ENCODE results near the gene TMEM109.

TMEM109 gene

DNA sequence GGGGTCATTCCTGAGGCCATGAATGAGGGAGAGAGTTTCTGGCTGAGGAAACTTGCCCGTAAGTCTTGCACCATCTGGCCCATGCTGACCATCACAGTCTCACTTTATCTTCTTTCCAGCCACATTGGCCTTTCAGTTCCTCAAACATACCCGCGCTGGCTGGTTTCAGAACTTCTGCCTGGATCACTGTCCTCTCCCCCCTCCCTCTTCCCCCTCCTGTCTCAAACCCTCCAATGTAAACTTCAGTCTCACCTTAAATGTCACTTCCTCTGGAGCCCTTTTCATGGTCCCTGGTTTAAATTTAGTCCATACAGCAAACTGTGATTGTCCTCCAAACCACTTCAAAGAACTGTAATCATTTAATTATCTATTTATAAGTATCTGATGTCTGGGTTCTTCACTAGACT lies 3.7 kb upstream of the TMEM109 start:
- DNase-seq (ENCODE audit: low read depth, low spot score): no peak

DNA sequence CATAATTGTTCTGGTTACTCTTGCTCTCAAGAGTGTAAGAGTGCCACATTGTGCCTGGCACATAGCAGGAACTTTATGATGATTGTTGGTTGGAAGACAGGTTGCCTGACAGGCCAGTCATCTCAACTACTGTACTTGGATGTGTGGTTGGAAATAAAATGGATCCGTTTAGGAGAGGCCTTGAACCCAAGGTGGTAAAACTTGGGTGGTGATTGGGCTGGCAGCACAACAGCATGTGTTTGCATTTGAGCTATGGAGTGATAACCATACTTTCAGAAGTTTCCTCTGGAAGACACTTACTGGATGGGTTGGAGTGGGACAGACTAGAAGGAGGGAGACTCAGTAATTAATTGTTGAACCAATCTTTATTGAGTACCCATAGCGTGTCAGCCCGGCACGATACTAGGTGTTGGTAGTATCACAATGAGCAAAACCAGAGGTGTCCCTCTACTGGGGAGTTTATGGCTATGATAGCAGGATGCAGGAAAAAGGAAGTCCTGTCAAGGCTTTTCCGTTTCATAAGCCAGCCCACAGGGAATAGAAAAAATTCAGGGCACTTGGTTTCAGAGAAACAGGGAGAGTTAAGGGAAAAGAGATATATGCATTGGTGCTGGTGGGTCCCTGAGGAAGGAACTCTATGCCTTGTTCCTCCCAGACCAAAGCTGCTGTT lies 3.1 kb upstream of the TMEM109 start:
- no peak for DNase-seq (ENCODE audit: low read depth, low spot score)

DNA sequence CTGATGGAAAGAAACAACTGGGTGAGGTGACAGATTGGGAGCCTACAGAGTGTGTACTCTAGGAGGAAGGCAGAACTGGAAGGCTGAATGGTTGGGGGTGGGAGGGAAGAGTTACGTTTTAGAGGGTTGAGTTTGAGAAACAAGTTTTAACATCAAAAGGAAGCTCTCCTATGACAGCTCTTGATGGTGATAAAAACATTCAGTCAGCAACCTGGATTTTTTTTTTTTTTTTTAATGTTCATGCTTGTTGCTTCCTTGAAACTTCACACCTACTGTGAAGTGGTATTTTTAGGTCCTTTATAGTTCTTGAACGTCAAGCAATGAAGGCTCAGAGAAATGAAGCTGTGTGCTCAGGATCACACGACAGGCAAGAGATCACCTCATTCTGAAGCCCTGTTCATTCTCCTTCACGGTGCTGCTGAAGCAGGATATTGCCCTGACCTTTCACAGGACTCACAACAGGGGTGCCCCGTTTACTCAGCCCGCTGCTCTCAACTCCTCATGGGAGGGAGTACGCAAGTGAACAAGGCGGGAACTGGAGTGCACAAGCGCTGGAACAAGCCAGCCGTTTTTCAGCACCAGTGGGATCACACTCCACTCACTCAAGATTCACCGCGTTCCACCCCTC lies 1.6 kb upstream of the TMEM109 start:
- DNase-seq (ENCODE audit: low read depth, low spot score): no peak

DNA sequence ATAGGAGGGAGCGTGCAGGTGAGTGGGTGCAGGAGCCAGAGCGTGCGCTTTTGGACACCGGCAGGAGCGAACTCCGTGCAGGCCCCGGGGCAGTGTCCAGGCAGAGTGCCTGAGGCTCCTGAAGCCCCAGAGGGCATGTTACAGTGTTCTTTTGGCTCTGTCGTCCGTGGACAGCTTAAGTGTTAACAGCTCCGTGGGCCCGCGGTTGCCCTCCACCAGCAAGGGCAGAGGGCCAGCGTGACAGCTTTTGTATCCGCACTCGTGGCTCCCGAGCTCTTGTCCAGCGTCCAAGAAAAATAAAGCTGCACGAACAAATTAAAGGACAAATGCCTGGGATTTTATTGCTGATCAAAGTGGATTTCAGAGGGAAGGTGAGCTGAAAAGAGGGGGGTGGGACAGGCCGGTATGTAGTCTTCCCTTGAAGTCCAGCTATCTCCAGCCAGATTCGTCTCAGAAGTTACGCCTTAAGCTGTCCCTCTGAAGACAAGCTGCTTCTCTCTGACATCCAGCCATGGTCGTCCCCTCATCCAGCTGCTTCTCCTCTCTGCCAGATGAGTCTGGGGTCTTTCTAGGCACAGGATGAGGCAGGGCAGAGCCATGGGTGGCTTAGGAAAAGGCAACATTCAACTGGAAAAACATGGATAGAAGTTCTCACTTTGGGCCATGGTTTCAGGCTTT lies 968 bp upstream of the TMEM109 start:
- no peak for DNase-seq (ENCODE audit: low read depth, low spot score)

DNA sequence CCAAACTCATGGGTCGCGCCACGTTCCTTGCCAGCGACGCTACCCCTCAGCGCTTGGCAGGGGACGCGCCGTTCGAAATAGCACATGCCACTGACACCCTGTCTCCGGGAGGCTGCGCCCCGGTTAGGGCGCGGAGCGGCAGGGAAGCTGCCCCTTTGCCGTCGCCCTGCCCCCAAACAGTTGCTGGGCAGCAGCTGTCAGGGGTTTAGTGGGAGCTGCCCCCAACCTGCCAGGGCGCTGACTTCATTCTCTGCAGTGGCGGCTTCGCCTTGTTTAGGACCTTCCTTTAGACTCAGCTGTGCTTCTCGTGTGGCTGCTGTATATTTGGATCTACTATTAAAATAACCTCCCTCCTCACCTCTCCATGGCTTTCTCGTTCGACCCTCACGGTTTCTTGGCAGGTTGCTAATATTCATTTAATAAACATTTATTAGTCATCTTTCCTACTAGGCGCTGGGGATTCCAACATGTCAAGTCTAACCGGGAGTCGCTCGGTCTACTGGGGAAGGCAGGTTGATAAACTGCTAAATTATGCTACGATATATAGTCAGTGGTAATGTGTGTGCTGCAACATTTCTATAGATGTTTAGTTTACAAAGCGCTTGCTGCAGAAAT lies 782 bp downstream of the TMEM109 start:
- no peak for DNase-seq (ENCODE audit: low read depth, low spot score)

DNA sequence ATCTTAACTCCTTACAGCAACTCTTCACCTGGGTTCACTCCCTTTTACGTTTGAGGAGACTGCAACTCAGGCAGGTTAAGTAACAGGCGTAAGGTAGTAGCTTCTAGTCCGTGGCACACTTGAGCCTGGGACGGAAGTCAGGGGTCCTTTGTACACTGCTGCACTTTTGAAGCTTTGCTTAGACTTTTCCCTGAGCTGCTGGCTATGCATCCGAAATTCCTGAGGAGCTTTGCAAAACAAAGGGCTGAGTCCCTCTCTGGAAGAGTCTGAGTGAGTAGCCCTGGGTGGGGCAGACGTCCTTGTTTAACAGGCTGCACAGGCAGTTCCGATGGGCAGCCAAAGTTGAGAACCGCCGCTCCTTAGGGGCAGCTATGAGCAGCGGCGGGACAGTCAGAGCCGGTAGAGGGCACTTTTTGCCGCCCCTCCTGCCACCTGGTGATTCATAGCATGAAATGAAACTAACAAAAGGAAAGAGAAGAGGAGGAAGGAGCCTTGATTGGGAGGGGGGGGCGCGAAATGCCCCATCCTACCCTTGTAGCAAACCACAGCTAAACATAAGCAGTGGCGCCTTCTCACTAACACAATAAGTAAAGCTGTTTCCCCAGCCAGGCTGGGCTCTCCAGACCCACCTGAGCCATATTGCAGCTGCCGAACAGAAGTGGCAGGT lies 1.4 kb downstream of the TMEM109 start:
- DNase-seq (ENCODE audit: low read depth, low spot score): peak; percentile 59

DNA sequence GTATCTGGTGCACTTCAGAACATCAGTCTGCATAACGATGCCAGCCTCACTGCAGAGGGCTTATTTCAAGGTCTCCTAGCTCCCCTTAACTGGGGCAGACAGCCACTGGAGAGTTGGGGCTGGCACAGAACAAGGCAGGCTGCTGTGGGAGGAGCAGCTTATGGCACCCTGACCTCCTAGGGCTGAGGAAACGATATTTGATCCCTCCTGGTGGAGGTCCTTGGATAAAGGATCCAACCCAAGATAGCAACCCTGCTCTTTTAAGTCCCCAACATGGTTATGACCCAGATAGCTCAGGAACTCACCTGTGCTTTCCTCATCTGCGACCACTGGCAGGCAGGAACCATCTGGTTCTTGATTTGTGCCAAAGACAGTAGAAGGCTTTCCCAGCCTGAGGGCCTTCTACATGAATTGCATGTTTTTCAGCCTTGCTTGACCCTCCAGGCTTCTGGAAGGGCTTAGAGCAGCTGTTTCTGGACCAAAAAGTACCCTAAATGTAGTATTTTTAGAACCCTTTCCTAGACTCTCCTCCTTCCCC lies 2.8 kb downstream of the TMEM109 start:
- DNase-seq (ENCODE audit: low read depth, low spot score): no peak

DNA sequence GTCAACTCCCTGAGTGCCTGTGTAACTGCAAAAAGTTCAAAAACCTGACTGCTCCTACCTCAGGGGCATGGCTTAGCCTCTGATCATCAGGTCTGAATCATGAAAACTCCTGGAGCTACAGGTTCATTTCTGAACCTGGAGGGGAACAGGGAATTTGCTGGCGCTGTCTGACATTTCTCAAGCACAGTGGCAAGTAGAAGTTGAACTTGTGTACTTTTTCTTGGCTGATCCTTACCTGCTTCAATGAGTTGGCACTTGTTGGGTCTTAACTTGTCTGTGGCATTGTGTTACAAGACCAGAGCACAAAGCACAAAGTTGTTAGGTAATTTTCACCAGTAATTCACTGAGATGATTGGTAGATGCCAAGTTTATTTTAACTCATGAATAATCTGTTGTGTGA lies 3.3 kb downstream of the TMEM109 start:
- no peak for DNase-seq (ENCODE audit: low read depth, low spot score)

DNA sequence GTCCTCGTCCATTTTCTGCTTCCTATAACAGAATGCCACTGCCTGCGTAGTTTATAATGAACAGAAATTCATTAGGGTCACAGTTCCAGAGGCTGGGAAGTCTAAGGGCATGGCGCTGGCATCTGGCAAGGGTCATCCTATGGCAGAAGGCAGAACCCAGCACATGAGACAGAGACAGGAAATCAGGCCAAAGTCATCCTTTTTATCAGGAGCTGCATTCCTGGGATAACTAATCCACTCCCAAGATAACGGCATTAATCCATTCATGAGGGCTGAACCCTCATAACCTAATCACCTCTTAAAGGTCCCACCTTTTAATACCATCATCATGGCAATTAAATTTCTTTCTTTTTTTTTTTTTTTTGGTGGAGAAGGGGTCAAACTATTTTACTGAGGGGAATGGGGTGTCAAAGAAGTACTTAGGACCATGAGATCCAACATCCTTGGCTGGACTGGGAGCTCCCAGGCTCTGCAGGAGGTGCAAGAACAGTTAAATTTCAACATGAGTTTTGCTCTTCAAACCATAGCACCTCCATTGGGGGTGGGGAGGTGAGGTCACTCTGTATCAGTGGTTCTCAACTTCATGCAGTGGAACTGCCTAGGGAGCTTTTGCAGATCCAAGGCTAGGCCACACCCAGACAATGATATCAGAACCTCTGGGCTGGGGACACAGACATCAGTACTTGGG lies 4.4 kb downstream of the TMEM109 start:
- no peak for DNase-seq (ENCODE audit: low read depth, low spot score)

DNA sequence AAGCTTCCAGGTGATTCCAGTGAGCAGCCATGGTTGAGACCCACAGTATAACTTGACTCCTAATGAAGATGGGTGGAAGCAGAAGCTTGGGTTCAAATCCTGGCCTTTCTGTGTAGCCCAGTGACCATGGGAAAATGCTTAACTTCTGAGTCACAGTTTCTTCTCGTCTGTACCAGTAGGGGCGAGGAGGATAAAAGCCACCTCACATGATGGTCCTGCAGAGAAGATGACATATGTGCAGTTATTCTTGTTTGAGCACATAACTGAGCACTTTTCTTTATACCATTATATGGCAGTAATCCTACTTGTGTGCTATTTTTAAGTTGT lies 4.9 kb downstream of the TMEM109 start:
- no peak for DNase-seq (ENCODE audit: low read depth, low spot score)

DNA sequence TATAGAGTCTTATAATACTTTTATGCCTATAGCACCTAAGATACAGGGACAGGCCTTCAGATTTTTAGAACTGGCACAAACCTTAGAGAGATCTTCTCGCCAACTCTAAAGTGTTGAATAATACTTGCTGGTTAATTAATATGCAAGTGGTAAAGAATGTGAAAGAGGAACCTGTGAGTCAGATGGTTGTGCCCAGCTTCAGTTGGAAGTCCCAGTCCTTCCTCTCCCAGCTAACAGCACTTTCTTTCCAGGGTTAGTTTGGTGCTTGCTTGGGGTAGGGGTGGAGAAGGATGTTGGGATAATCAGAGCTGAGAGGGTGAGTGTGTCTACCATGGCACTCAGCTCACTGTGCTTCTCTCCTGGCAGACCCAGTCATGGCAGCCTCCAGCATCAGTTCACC lies 5.4 kb downstream of the TMEM109 start:
- DNase-seq (ENCODE audit: low read depth, low spot score): no peak

DNA sequence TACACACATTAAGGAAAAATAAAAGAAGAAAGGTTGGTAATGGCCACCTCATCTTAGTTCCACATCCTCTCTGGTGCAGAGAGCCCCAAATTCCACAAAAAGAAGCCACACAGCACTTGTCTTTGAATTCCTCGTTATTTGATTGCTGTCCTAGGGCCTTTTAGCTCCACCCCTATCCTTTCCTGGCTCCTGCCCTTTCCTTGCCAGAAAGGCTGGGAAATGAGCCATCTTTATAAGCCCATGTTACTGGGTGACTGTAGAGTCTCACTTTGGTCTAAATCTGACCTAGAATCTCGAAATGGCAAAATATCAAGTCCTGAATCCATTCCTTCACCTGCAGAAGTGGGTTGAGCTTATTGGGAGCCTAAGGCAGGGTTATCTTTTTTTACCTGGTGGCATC lies 6.0 kb downstream of the TMEM109 start:
- no peak for DNase-seq (ENCODE audit: low read depth, low spot score)

DNA sequence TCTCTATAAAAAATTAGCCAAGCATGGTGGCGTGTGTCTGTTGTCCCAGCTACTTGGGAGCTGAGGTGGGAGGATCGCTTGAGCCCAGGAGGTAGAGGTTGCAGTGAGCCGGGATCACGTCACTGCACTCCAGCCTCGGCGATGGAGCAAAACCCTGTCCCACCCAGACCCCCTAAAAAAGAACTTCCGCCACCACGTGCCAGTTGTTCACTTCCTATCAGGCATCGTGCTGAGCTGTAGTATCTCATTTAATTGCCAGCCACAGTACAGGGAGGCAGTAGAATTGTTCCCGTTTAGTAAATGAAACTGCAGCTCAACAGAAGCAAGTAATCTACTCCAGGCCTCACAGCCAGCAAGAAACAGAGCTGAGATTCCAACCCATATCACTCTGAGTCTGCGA lies 7.3 kb downstream of the TMEM109 start:
- DNase-seq (ENCODE audit: low read depth, low spot score): no peak

DNA sequence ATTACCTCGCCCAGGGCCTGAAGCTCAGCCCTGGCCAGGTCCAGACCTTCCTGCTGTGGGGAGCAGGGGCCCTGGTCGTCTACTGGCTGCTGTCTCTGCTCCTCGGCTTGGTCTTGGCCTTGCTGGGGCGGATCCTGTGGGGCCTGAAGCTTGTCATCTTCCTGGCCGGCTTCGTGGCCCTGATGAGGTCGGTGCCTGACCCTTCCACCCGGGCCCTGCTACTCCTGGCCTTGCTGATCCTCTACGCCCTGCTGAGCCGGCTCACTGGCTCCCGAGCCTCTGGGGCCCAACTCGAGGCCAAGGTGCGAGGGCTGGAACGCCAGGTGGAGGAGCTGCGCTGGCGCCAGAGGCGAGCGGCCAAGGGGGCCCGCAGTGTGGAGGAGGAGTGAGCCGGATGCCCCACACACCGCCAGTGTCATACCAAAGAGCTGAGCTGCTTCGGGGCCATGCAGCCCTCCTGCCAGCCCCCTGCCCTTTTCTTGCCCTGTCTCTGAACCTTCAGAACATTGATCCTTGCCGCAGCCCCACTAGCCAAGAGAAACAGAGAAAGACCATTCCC lies 7.9 kb downstream of the TMEM109 start:
- DNase-seq (ENCODE audit: low read depth, low spot score): no peak

DNA sequence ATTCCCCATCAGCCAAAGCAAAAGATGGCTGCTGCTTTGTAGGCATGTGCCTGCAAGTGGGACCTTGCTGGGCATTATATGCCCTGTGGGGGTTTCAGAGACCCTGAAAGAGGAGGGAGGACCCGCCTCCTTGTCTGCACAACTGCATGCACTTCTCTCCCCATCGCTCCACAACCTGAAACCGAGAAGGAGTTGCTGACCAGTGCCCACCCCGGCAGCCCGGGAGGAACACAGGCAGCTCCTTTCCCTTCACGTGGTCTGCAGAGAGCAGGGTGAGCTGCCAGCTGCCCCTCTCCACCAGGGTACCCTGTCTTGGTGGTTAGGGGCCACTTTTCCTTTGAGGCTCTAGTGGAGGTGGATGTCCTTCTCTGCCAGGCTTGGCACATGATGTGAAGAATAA lies 8.9 kb downstream of the TMEM109 start:
- no peak for DNase-seq (ENCODE audit: low read depth, low spot score)

DNA sequence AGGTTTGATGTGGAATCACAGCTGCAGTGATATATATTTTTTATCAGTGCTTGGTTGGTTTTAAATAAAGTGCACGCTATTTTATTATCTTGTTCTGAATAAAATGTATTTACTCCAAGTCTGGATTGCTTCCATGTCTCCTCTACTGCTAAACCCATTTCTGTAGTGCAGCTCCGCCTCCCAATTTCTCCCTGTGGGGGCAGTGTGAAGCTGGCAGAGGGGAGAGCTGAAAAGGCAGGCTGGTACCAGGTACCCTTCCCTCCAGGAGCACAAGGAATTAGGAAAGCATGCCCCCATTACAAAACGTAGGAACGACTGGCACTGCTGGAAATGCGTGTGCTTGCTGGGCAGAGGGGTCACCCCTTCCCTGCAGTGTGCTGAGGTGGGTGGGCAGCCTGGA lies 9.4 kb downstream of the TMEM109 start:
- no peak for DNase-seq (ENCODE audit: low read depth, low spot score)

DNA sequence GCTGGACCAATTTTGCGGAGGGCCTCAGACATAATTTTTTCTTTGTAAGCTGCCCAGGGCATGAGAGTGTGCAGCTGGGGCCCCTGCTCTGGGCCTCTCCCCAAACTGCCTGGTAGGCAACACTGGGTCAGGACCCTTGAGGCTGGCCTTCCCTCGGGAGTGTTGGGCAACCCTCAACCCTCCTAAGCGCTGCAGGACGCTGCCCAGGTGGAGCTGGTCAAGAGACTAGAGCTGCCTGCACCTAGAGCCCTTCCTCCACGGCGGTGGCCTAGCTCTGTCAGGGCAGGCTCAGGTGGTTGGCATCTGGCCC lies 9.8 kb downstream of the TMEM109 start:
- DNase-seq (ENCODE audit: low read depth, low spot score): no peak

DNA sequence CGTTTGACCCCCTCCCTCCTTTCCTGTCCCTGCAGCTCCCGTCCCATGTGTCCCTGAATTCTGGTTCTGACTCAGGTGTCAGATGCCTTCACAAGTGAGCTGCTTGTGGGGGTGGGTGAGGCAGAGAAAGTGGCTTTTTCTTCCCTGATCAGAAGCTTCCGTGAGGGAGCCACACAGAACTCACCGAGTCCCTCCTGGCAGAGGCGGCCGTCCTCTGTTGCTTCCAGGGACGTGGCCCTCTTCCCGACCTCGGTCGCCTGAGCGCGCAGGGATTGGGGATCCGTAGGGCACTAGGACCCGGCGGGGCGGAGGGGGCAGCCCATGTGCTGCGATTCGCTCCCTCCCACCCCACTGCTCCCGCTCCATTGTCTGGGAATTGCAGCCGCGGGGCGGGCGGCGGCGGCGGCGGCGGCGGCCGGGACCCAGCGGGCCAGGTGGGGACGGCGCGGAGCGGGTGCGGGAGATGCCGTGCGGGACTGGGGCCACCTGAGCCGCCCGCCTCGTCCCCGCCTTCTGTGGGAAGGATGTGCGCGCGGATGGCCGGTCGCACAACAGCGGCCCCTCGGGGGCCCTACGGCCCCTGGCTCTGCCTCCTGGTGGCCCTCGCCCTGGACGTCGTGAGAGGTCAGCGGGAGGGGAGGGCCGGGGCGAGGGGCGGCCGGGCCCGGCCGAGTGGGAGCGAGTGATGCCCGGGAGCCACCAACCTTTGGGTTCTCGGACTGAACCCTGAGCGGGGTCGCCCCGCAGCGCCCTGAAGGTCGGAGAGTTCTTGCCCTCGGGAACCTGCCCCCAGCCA lies 10.3 kb downstream of the TMEM109 start, which contains the start of gene TMEM132A:
Gene TMEM132A, plus strand, starts transcription at position 351 of the 796 bp plus-strand sequence. Its CDS starts 174 bp downstream, at position 525.
- DNase-seq (ENCODE audit: low read depth, low spot score): no peak

DNA sequence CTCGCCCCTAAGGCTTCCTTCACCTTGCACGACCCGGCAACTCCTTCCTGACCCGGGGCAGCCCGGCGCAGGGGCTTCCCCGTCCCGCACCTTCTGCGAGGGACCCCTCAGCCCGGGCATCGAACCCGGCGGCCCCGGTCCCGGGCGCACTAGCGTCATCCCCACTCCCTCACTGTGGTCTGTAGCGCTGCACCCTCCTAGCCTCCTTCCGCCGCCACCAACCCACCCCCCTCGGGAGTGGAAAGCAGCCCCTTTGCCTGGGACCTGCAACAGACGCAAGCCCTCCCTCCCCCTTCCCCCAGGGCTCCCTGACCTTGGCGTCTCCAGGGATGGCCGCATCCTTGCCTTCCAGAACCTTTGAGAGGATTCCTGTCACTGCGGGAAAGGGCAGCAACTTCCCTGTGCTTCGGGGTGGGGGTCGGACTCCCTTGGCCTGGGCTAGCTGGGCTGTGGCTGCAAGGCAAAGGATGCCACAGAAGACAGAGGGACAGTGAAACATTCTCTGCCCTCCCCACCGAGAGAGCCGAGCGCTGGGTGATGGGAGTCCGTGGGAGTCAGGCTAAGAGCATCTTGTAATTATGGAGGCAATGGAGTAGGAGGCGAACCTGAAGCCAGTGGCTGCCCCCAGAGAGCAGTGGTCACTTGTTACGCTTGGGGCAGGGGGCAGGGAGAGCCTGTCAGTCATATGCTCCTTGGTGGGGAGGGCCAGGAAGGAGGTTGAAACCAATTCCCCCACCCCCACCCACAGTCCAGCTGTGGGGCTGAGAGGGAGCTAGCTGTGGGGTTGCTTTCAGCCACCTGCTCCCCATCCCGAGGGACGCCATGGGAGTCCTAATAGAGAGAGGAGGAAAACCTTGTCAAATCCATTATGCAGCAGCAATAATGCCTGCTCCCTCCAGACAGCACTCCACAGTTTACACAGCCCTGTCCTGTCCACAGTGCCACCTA lies 11.2 kb downstream of the TMEM109 start:
- no peak for DNase-seq (ENCODE audit: low read depth, low spot score)

Measured in iPS DF 19.7 (cell line).